Neural progenitor cell (in vitro differentiated cells): ENCODE measurements around the gene CNPY1. TPM values are rescaled to one million over a fixed set of nuclear protein-coding genes. Genes with fewer than 3 reads are reported as not detected.

ENCODE experiments used
- DNase-seq: peaks from one replicate; pipeline ENCODE4 v3.0.0-alpha.2; 2016; ENCODE audit warnings: low spot score
- H2AFZ ChIP-seq: fragments of 200-600 bp; sonication (generic); replicated peaks from 2 replicates; pipeline ENCODE4 v1.6.1; 2016; ENCODE audit warnings: antibody characterized with exemption
- H3F3A ChIP-seq: fragments of 200-600 bp; sonication (generic); 2 replicates; pipeline ENCODE4 v1.6.1; 2016; ENCODE audit warnings: antibody characterized with exemption, low read depth
- H3K27ac ChIP-seq: fragments of 200-600 bp; sonication (generic); 2 replicates; pipeline ENCODE4 v1.5.1; 2016; ENCODE audit warnings: mild to moderate bottlenecking
- H3K27me3 ChIP-seq: fragments of 200-600 bp; sonication (generic); 2 replicates; pipeline ENCODE4 v1.6.1; 2016; ENCODE audit warnings: mild to moderate bottlenecking, moderate library complexity
- H3K36me3 ChIP-seq: fragments of 200-600 bp; sonication (generic); 2 replicates; pipeline ENCODE4 v1.5.1; 2016
- H3K4me1 ChIP-seq: fragments of 200-600 bp; sonication (generic); 2 replicates; pipeline ENCODE4 v1.6.1; 2016; ENCODE audit warnings: mixed run types
- H3K4me2 ChIP-seq: fragments of 200-600 bp; sonication (generic); 2 replicates; pipeline ENCODE4 v1.6.1; 2016
- H3K4me3 ChIP-seq: fragments of 200-600 bp; sonication (generic); 2 replicates; pipeline ENCODE4 v1.5.1; 2016
- H3K79me2 ChIP-seq: fragments of 200-600 bp; sonication (generic); 2 replicates; pipeline ENCODE4 v1.6.1; 2016; ENCODE audit warnings: low read depth
- H3K9ac ChIP-seq: fragments of 200-600 bp; sonication (generic); 2 replicates; pipeline ENCODE4 v1.6.1; 2016
- H3K9me3 ChIP-seq: fragments of 200-600 bp; sonication (generic); 2 replicates; pipeline ENCODE4 v1.5.1; 2016; ENCODE audit warnings: low read depth
- H4K20me1 ChIP-seq: fragments of 200-600 bp; sonication (generic); 2 replicates; pipeline ENCODE4 v1.6.1; 2016; ENCODE audit warnings: low read depth
- H3K27ac Mint-ChIP-seq: 3 replicates; pipeline ENCODE4 v1.8.0; 2021; ENCODE audit warnings: mixed read lengths
- H3K27me3 Mint-ChIP-seq: 2 replicates; pipeline ENCODE4 v1.8.0; 2022; ENCODE audit warnings: low read depth, mild to moderate bottlenecking, inconsistent platforms, moderate library complexity, mixed read lengths; ENCODE audit not compliant: insufficient read depth
- H3K36me3 Mint-ChIP-seq: 3 replicates; pipeline ENCODE4 v1.8.0; 2021; ENCODE audit warnings: mixed read lengths
- H3K4me1 Mint-ChIP-seq: 3 replicates; pipeline ENCODE4 v1.8.0; 2021; ENCODE audit warnings: mixed read lengths
- H3K4me3 Mint-ChIP-seq: 3 replicates; pipeline ENCODE4 v1.8.0; 2021; ENCODE audit warnings: mild to moderate bottlenecking, moderate library complexity, mixed read lengths
- H3K9me3 Mint-ChIP-seq: 3 replicates; pipeline ENCODE4 v1.8.0; 2020; ENCODE audit warnings: mixed read lengths
- CTCF ChIP-seq: fragments of 200-600 bp; sonication (generic); IDR thresholded peaks from 2 replicates; pipeline ENCODE4 v1.5.1; 2017; ENCODE audit warnings: antibody characterized with exemption, mild to moderate bottlenecking
- EZH2 ChIP-seq: fragments of 200-600 bp; sonication (generic); IDR thresholded peaks from 2 replicates; pipeline ENCODE4 v1.6.1; 2017; ENCODE audit warnings: antibody characterized with exemption, mild to moderate bottlenecking, moderate library complexity
- EZH2phosphoT487 ChIP-seq: fragments of 200-600 bp; sonication (generic); IDR thresholded peaks from 2 replicates; pipeline ENCODE4 v1.6.1; 2017; ENCODE audit warnings: antibody characterized with exemption
- total RNA-seq: library from RNA; depleted of rRNA; stranded (reverse); fragments of >200 nt; gene quantifications from 2 replicates; pipeline ENCODE4 v1.2.3, GENCODE V29; 2015; ENCODE audit warnings: low replicate concordance

The CNPY1 gene
- total RNA-seq, 1 donor from 2014 or later: not detected

DNA sequence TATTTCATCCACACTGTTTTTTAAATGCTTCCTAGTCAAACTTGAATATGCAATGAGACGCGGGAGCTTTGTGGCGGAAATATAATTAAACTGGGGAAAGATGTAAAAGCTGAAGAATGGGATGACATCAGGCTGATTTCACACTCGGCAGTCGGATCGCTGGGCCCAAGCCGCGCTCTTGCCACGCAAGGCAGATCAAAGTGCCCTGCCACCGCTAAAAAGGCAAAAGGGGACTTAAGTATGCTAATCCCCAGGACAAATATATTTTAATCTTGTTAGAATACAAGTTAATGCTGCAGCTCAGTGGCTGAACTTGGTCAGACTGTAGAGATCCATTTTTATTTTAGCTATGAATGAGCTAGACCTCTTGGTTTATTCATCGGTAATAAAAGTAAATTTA lies 74.6 kb downstream of the CNPY1 start:
- peaks cover 83% of the 10 kb centered on the region for H4K20me1 ChIP-seq
- H3K9me3 ChIP-seq: no peaks in the 10 kb centered on the region
- TF ChIP-seq EZH2: peak; percentile 89
- no peak for TF ChIP-seq CTCF
- TF ChIP-seq EZH2phosphoT487: no peak
- Mint-ChIP-seq H3K4me1 (peaks cover 71% of the 10 kb centered on the region), H3K36me3 (peaks cover 13% of the 10 kb centered on the region), H3K27ac (peak overlapping the region; percentile 94), H3K9me3 (peaks cover 7% of the 10 kb centered on the region), H3K4me3 (peak overlapping the region; percentile 72), H3K27me3 (peaks cover 46% of the 10 kb centered on the region)
- H3K36me3 ChIP-seq: no peaks in the 10 kb centered on the region
- no peak overlapping the region for H3K9ac ChIP-seq
- H3F3A ChIP-seq: peaks cover 17% of the 10 kb centered on the region
- H3K79me2 ChIP-seq: no peaks in the 10 kb centered on the region
- H3K4me1 ChIP-seq: peaks cover 16% of the 10 kb centered on the region
- no peak overlapping the region for H3K4me3 ChIP-seq
- H2AFZ ChIP-seq: no peak overlapping the region
- no peak for DNase-seq
- H3K27ac ChIP-seq: no peak overlapping the region
- peaks cover 100% of the 10 kb centered on the region for H3K27me3 ChIP-seq
- no peak overlapping the region for H3K4me2 ChIP-seq

DNA sequence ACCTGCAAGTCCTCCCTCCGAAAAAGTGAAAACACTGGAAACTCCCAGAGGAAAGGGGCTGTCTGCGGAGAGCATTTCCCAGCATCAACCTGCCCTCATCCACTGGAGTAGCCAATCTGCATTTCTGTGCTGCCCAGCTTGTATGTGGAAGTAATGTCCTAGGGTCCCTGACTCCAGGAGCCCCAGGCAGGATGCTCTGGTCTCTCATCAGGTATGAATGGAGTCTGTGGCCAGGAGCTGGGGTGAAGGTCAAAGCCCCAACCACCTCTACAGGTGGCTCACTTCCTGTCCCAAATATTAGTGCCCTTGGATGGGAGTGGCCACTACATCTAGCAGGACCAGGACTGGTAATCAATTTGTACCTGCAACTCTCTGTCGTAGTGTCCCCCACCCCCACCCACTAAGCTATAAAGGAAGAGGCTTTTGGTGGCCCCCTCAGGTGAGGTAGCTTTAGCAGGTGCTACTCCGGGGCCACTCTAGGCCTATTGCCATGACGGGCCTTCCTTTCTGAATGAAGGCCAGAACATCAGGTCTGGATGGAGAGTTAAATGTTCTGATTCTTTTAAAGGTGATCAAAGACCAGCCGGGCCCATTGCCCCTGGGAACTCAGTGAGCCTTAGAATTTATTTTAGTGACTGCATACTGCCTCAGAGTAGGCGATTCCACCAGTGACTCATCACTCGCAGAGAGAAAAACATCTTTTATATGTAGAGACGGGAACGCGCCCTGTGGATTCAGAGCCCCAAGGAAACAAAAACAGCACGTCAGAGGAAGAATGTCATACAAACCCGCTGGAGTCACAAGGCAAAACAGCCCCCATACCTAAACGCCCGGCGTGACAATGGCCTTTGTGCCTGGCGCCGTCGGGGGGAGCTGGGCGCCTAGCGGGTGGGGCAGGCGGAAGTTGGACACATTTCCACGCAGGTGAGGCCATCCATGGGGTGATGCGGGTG lies 75.4 kb downstream of the CNPY1 start:
- H3K4me3 Mint-ChIP-seq: peak overlapping the region; percentile 78
- peaks cover 75% of the 10 kb centered on the region for H3K4me1 Mint-ChIP-seq
- Histone ChIP-seq H3K36me3 (no peaks in the 10 kb centered on the region), H3K4me3 (no peak overlapping the region), H3K9ac (no peak overlapping the region), H3K27ac (no peak overlapping the region), H3K4me1 (peaks cover 16% of the 10 kb centered on the region), H3K4me2 (no peak overlapping the region), H2AFZ (no peak overlapping the region), H3K79me2 (no peaks in the 10 kb centered on the region), H3K9me3 (no peaks in the 10 kb centered on the region), H4K20me1 (peaks cover 91% of the 10 kb centered on the region), H3F3A (peaks cover 25% of the 10 kb centered on the region), H3K27me3 (peaks cover 100% of the 10 kb centered on the region)
- DNase-seq: no peak
- TF ChIP-seq EZH2: no peak
- TF ChIP-seq EZH2phosphoT487: peak; percentile 75
- peaks cover 48% of the 10 kb centered on the region for H3K27me3 Mint-ChIP-seq
- peak overlapping the region; percentile 92 for H3K27ac Mint-ChIP-seq
- H3K9me3 Mint-ChIP-seq: no peaks in the 10 kb centered on the region
- H3K36me3 Mint-ChIP-seq: peaks cover 6% of the 10 kb centered on the region

GRCh38 chr7:155470186-155470487 lies 76.2 kb downstream of the CNPY1 start:
- H3K4me1 Mint-ChIP-seq: peaks cover 79% of the 10 kb centered on the region
- H3K4me3 Mint-ChIP-seq: peak overlapping the region; percentile 71
- DNase-seq: no peak
- Histone ChIP-seq H3K4me3 (no peak overlapping the region), H3K9ac (no peak overlapping the region), H3K27me3 (peaks cover 100% of the 10 kb centered on the region), H3F3A (peaks cover 30% of the 10 kb centered on the region), H3K79me2 (no peaks in the 10 kb centered on the region), H3K36me3 (no peaks in the 10 kb centered on the region), H2AFZ (no peak overlapping the region), H3K4me2 (no peak overlapping the region), H3K9me3 (no peaks in the 10 kb centered on the region), H3K4me1 (peaks cover 16% of the 10 kb centered on the region), H4K20me1 (peaks cover 94% of the 10 kb centered on the region), H3K27ac (no peak overlapping the region)
- no peak for TF ChIP-seq EZH2phosphoT487
- TF ChIP-seq CTCF: no peak
- TF ChIP-seq EZH2: no peak
- H3K27ac Mint-ChIP-seq: peak overlapping the region; percentile 61
- peaks cover under 1% of the 10 kb centered on the region for H3K36me3 Mint-ChIP-seq
- no peaks in the 10 kb centered on the region for H3K9me3 Mint-ChIP-seq
- peaks cover 49% of the 10 kb centered on the region for H3K27me3 Mint-ChIP-seq
